GM18873 (cell line): ENCODE measurements around the gene CDY2A.
"Not testable (repeated sequence)": the region's sequence is repeated elsewhere in the genome, so short reads cannot be mapped to it uniquely, and the experiment has no call there.

ENCODE experiments used
- ATAC-seq: cut with Tn5 transposase; IDR thresholded peaks from one replicate; pipeline ENCODE4 v1.9.1; 2021; ENCODE audit warnings: mild to moderate bottlenecking, moderate library complexity, moderate number of reproducible peaks; ENCODE audit not compliant: unreplicated experiment, low FRiP score

CDY2A gene, protein sequence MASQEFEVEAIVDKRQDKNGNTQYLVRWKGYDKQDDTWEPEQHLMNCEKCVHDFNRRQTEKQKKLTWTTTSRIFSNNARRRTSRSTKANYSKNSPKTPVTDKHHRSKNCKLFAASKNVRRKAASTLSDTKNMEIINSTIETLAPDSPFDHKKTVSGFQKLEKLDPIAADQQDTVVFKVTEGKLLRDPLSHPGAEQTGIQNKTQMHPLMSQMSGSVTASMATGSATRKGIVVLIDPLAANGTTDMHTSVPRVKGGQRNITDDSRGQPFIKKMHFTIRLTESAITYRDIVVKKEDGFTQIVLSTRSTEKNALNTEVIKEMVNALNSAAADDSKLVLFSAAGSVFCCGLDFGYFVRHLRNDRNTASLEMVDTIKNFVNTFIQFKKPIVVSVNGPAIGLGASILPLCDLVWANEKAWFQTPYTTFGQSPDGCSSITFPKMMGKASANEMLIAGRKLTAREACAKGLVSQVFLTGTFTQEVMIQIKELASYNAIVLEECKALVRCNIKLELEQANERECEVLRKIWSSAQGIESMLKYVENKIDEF

GRCh38 chrY:18025487-18025886 is at the start of gene CDY2A:
CDY2A (plus strand) TSS chrY:18025787; CDS start chrY:18026115, 328 bp downstream.
- not testable (repeated sequence) for ATAC-seq

- not testable (repeated sequence) for ATAC-seq
Observed at GRCh38 chrY:17997586-17997985, 28.0 kb upstream of the CDY2A start.

DNA sequence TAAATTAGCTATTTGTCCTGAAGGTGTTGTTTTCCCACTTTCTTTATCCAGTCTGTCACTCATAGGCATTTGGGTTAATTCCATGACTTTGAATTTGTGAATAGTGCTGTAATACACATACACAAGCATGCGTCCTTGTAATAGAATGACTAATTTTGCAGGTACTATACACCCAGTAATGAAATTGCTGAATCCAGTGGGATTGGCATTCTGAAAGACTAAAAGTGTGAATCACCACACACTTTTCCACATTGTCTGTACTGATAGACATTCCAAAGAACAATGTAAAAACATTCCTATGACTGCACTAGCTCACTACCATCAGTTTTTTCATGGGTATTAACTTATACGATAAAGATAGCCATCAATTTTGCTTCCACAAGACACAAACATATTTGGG is 27.3 kb upstream of the CDY2A start:
- ATAC-seq: not testable (repeated sequence)

DNA sequence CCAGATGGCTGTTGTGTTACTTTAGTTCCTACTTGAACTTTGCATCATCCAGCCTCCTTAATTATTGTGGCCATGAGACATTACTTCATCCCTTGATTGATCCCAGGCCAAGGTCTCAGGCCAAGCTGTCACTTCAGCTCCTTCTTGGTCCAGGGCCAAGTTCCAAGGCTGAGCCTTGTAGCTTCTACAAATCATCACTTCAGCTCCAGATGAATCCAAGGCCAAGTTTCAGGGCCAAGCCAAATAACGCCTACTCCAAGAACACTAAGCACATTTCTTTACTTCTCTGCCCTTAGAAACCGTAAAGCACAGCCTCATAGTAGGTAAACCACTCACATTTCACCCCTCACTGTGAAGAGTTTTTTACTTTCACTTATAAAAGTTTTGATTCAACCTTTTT is 1.7 kb upstream of the CDY2A start:
- ATAC-seq: not testable (repeated sequence)

DNA sequence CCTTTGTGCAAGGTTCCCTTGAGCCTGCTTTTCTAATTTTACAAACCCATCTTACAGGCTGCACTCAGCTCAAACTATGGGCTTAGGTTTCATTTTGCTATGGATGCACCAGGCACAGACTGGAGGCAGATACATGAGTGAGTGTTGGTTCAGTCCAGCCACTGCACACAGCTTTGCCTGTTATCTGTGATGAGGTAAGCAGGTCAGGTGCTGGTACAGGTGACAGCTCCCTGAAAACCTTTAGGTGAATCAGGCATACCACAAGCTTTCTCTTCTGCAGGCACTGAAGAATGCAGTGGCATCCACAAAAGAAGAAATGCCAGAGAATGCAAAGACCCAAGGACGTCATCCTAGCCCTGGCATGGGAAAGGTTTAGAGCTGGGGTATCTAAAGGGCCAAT is 3.3 kb downstream of the CDY2A start:
- ATAC-seq: not testable (repeated sequence)

DNA sequence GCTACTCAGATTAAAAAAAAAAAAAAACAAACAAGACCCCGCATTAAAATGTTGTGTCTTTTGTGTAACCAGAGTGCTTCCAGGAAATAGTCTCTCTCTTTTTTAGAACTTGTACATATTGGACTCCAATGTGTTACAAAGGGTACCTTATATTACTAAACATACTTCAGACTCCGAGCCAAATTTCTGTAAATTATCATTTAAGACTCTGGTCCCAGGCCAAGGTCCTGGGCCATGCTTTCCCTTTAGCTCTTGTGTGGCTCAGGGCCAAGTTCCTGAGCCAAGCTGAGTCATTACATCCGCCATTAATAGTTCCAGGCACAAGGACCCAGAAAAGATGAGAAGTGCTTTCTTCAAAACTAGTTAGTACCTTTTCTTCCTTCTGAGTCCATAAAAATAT is 4.6 kb downstream of the CDY2A start:
- ATAC-seq: not testable (repeated sequence)

DNA sequence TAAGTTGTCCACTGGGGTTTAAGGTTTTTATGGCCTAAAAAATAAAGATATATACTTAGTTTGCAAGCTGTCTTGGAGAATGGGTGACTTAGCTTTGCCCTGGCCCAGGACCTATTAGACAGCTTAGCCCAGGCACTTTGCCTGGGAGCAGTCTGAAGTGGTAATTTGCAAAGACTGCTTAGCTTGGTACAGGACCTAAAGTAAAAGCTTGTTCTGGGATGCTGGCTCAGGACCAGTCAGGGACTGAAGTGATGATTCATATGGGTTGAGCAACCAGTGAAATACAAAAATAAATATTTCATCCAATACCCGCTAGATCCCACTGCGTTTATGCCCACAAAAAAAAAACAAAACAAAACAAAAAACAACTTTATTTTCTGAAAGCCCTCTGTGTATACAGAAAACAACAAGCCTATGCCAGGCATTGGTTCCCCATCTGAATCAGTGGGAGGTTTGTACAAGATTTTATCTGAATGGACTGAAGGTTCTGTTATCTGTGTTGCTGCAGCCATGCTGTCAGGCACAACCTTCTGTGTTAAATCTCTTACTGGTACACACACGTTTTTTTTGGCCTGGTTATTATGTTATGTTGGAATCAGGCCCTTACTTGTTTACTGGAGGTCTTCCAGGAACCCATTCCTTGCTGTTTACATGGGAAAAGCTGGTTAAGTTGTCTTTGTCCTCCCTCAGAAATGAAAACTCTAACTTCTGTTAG is 8.7 kb downstream of the CDY2A start:
- not testable (repeated sequence) for ATAC-seq

GRCh38 chrY:18034864-18035263 is 9.3 kb downstream of the CDY2A start:
- ATAC-seq: not testable (repeated sequence)

DNA sequence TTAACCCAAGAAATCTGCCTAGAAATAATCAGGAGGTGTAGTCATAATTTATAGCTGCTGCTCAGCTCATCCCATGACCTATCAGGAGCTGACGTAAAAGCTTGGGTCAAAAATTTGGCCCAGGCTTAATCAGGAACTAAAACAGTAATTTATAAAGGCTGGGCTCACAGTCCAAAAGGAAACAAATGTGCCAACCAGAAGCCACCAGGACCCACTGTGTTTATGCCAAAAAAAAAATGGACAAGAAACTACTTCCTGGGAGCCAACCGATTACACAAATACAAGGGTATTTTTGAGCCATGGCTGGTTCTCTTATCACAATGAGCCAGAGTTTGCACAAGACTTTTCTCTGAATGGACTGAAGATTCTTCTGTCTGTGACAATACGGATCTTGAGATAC is 19.4 kb downstream of the CDY2A start:
- not testable (repeated sequence) for ATAC-seq

DNA sequence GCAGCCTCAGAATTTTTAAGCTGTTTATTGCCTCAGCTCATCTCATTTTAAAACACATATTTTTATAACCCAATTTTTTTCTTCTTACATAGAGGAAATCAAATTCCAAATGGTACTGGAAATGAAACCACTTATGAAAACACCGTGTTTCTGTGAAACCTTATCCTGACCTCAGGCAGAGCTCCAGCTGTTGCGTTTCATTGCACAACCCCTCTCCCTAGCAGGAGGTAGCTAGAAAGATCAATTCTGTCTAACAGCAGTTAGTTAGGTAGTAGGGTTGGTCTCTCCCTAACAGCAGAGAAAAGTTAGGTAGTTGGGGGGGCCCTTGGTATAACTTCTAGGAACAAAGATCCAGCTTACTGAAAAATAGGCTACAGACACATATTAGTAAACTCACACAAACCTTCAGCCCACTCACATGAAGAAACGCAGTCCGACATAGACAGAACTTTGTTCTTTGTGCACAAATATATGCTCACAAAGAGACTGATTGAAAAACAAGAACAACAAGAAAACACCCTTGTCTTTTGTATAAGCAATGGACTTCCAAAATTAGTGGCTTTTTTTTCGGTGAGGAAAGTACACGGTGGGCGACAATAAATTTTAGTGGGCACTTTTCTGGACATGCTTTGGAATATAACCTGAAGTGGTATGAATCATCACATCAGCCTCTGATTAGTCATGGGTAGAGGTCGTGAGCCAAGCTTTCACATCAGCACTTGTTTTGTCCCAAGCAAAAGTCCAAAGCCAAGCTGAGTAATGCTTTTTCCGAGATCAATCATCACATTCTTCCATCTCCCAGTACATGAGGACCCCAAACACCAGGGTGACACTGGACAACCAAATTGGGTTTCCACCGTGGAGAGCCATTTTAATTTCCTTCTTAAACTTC is 22.8 kb downstream of the CDY2A start:
- not testable (repeated sequence) for ATAC-seq

GRCh38 chrY:18049061-18049460 is 23.5 kb downstream of the CDY2A start:
- ATAC-seq: not testable (repeated sequence)

- not testable (repeated sequence) for ATAC-seq
Observed at GRCh38 chrY:18056473-18056872, 30.9 kb downstream of the CDY2A start.

GRCh38 chrY:18073464-18073863 is 47.9 kb downstream of the CDY2A start:
- not testable (repeated sequence) for ATAC-seq
